Stomach smooth muscle (tissue), 2 donors: ENCODE data around the gene AHNAK2.
"Not testable (repeated sequence)": the region's sequence is repeated elsewhere in the genome, so short reads cannot be mapped to it uniquely, and the experiment has no call there.

Experiments
- H3K27ac ChIP-seq: one replicate; pipeline ENCODE4 v1.7.0; 2013; ENCODE audit warnings: mild to moderate bottlenecking, low read length, inconsistent platforms
- H3K27me3 ChIP-seq, 2 donors: one replicate each; pipeline ENCODE4 v1.7.0; 2013; ENCODE audit warnings: low read length in 2 of 2; ENCODE audit not compliant: insufficient read depth in 2 of 2, control insufficient read depth in 1 of 2
- H3K36me3 ChIP-seq, 2 donors: one replicate each; pipeline ENCODE4 v1.7.0; 2013; ENCODE audit warnings: low read length in 2 of 2; ENCODE audit not compliant: control insufficient read depth in 2 of 2, insufficient read depth in 2 of 2
- H3K4me1 ChIP-seq: one replicate; pipeline ENCODE4 v1.7.0; 2013; ENCODE audit warnings: low read length; ENCODE audit not compliant: control insufficient read depth, insufficient read depth
- H3K4me3 ChIP-seq, 2 donors: one replicate each; pipeline ENCODE4 v1.7.0; 2013; ENCODE audit warnings: low read length in 2 of 2
- H3K9ac ChIP-seq, 2 donors: one replicate each; pipeline ENCODE4 v1.7.0; 2013; ENCODE audit warnings: low read length in 2 of 2, mild to moderate bottlenecking in 1 of 2
- H3K9me3 ChIP-seq, 2 donors: one replicate each; pipeline ENCODE4 v1.7.0; 2013; ENCODE audit warnings: low read length in 2 of 2; ENCODE audit not compliant: control insufficient read depth in 2 of 2
- donor health status: healthy.
- donor health status: Pancreatic carcinoma.

AHNAK2 gene

GRCh38 chr14:104977681-104978653, at the start of gene AHNAK2:
Gene AHNAK2 (minus strand): TSS chr14:104978374. CDS start chr14:104978237, 137 bp downstream.
- H3K9me3 ChIP-seq, result no peaks in the 10 kb centered on the region
- H3K4me3 ChIP-seq, result peak within 1 kb of the TSS; percentile 75 to 79
- peaks cover 68% of the 10 kb centered on the region for H3K4me1 ChIP-seq
- no peaks in the 10 kb centered on the region for H3K36me3 ChIP-seq
- peak within 1 kb of the TSS; percentile 60 to 70 for H3K9ac ChIP-seq
- H3K27me3 ChIP-seq, result no peaks in the 10 kb centered on the region
- H3K27ac ChIP-seq, result peak within 1 kb of the TSS; percentile 74

DNA sequence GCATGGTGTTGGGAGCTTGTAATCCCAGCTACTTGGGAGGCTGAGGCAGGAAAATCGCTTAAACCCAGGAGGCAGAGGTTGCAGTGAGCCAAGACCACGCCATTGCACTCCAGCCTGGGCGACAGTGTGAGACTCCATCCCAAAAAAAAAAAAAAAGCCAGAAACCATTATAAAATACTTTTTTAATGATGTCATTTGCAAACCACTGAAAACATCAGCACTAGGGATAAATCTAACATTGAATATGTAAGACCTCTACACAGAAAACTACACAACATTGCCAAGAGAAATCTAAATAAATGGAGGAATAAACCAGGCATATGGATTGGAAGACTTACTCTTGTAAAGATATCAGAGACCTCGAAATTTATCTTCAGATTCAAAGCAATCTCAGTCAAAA, 49.5 kb upstream of the AHNAK2 start:
- not testable (repeated sequence) for H3K27me3 ChIP-seq, H3K36me3 ChIP-seq, H3K4me1 ChIP-seq, H3K9ac ChIP-seq, H3K9me3 ChIP-seq, H3K27ac ChIP-seq, H3K4me3 ChIP-seq

GRCh38 chr14:105026802-105027563, 48.8 kb upstream of the AHNAK2 start:
- no peak overlapping the region for H3K9ac ChIP-seq
- no peak overlapping the region for H3K4me3 ChIP-seq
- H3K27ac ChIP-seq, result no peak overlapping the region
- peaks cover 7% of the 10 kb centered on the region for H3K4me1 ChIP-seq
- H3K36me3 ChIP-seq, result no peaks in the 10 kb centered on the region
- no peaks in the 10 kb centered on the region for H3K27me3 ChIP-seq
- H3K9me3 ChIP-seq, result no peaks in the 10 kb centered on the region

- Histone ChIP-seq H3K36me3 (no peaks in the 10 kb centered on the region), H3K4me3 (no peak overlapping the region), H3K9ac (no peak overlapping the region), H3K27ac (no peak overlapping the region), H3K27me3 (no peaks in the 10 kb centered on the region), H3K4me1 (peaks cover 15% of the 10 kb centered on the region), H3K9me3 (no peaks in the 10 kb centered on the region)
Observed at GRCh38 chr14:105026033-105026785, 48.0 kb upstream of the AHNAK2 start.

GRCh38 chr14:105025429-105025828, 47.3 kb upstream of the AHNAK2 start:
- Histone ChIP-seq H3K4me3 (no peak overlapping the region), H3K4me1 (peaks cover 15% of the 10 kb centered on the region), H3K36me3 (no peaks in the 10 kb centered on the region), H3K9ac (no peak overlapping the region), H3K27ac (no peak overlapping the region), H3K9me3 (no peaks in the 10 kb centered on the region), H3K27me3 (no peaks in the 10 kb centered on the region)

GRCh38 chr14:105023791-105024480, 45.8 kb upstream of the AHNAK2 start:
- H3K27me3 ChIP-seq, result no peaks in the 10 kb centered on the region
- no peaks in the 10 kb centered on the region for H3K9me3 ChIP-seq
- H3K36me3 ChIP-seq, result peaks cover 0 to 2% of the 10 kb centered on the region in 2 donors
- no peak overlapping the region for H3K4me3 ChIP-seq
- peaks cover 28% of the 10 kb centered on the region for H3K4me1 ChIP-seq
- no peak overlapping the region for H3K27ac ChIP-seq
- H3K9ac ChIP-seq, result no peak overlapping the region

- Histone ChIP-seq H3K27me3 (no peaks in the 10 kb centered on the region), H3K9ac (no peak overlapping the region), H3K4me3 (no peak overlapping the region), H3K4me1 (peaks cover 29% of the 10 kb centered on the region), H3K27ac (no peak overlapping the region), H3K36me3 (peaks cover 0 to 2% of the 10 kb centered on the region in 2 donors), H3K9me3 (no peaks in the 10 kb centered on the region)
Observed at GRCh38 chr14:105023144-105023543, 45.0 kb upstream of the AHNAK2 start.

- no peaks in the 10 kb centered on the region for H3K27me3 ChIP-seq
- H3K36me3 ChIP-seq, result peaks cover 0 to 2% of the 10 kb centered on the region in 2 donors
- no peaks in the 10 kb centered on the region for H3K9me3 ChIP-seq
- no peak overlapping the region for H3K27ac ChIP-seq
- peaks cover 29% of the 10 kb centered on the region for H3K4me1 ChIP-seq
- H3K4me3 ChIP-seq, result peak overlapping the region in 1 of 2 donors; percentile 82
- peak overlapping the region in 1 of 2 donors; percentile 95 for H3K9ac ChIP-seq
Observed at GRCh38 chr14:105022276-105022670, 44.1 kb upstream of the AHNAK2 start.

GRCh38 chr14:105021656-105022275, 43.6 kb upstream of the AHNAK2 start:
- H3K9ac ChIP-seq, result peak overlapping the region; percentile 83 to 95
- peaks cover 0 to 2% of the 10 kb centered on the region in 2 donors for H3K36me3 ChIP-seq
- peaks cover 25% of the 10 kb centered on the region for H3K4me1 ChIP-seq
- peak overlapping the region; percentile 62 for H3K27ac ChIP-seq
- H3K27me3 ChIP-seq, result no peaks in the 10 kb centered on the region
- peak overlapping the region; percentile 82 to 95 for H3K4me3 ChIP-seq
- H3K9me3 ChIP-seq, result no peaks in the 10 kb centered on the region
